Hematopoietic multipotent progenitor cell treated with erythropoietin and hydrocortisone succinate and interleukin-3 and kit ligand, for 15 days (in vitro differentiated cells): ENCODE results near the gene ELAVL3.
"Not testable (repeated sequence)": the region's sequence is repeated elsewhere in the genome, so short reads cannot be mapped to it uniquely, and the experiment has no call there.

ENCODE experiments used
- DNase-seq: peaks from one replicate; pipeline ENCODE4 v3.0.0-alpha.2; 2015; ENCODE audit warnings: low spot score

The ELAVL3 gene

DNA sequence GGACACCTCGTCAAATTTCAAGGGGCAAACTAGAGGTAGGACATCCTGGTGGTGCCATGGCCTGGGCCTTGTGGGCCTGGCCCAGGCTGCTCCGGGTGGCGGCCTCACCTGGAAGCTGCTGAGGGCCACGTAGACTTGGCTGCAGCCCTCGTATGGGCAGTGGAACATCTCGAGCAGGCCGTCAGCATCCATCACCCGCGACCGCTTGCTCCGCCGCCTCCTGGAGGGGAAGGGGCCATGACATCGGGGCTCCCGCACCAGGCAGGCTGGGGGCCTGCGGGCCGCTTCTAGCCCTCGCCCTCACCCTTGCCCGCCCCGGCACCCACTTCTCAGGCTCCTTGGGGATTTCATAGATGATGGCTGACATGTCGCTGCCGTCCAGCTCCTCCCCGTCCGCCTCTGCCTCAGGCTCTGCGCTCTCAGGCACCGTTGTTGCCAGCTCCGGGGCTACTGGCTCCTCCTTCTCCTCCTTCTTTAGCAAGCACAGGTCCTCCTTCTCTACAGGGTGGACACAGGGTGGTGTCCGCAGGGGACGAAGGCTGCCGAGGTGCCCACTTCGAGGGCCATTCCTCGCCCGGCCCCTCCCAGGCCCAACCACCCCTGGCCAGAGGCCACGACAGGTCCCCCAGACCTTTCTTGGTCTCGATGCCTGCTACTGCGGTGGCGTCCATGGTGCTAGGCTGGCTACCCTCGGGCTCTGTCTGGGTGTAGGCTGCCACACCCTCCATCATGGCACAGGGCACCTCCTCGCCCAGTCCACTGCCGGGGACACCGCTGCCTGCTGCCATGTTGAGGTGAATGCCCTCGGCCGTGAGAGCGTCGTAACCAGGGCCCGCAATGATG, 6.0 kb upstream of the ELAVL3 start:
- no peak for DNase-seq

DNA sequence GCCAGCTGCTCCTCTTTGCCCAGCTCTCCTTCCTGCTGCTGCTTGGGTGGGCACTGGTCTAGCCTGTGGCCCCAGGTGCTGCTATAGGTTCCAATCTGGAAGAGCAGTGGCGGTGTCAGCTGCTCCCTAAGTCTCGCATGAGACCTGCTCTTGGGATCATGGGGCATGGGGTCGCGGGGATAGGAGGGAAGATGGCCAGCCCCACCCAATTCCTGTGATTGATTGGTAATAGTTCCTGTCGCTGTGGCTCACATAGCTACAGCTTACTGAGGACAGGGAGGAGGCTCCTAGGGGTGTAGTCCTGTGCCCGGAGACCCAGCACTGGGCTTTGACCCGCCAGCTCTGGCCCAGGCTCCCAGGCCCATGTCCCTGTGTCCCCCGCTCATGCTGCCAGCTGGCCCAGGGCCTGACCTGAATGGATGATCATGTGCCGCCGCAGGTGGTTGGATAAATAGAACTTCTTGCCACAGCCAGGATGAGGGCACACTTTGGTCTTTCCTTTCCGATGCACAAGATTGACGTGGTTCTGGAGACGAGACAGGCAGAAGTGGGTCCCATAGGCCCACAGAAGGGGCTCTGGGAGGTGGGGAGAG, 4.5 kb upstream of the ELAVL3 start:
- no peak for DNase-seq

DNA sequence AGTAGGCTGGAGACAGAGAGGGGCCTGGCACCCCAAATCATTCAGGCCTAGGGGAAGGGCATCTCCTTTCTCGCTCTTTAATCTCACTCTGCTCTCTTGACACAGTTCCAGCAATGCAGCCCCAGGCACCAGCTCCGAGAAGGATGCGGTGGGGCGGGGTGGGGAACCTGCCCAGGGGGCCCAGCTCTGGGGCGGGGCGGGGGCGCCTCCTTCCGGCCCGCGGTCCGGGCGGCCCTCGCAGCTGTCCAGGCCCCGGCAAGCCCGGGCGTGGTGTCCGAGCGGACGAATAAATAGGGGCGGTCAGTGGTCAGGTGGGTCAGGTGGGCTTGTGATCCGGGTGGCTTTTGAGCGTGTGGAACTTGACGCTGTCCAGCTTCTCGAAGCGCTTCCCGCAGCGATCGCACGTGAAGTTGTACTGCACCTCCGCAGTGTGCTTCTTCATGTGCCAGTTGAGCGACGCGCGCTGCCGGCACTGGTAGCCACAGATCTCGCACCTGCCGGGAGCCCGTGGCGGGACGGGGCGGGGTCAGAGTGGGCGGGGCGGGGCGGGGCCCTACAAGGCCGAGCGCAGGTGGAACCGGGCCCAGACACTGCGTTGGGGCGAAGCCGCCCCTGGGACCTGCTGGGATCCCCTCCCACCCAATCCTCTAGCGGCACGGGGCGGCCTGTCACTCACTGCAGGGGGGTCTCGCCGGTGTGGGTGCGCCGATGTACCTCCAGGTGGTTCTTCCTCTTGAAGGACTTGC, 2.7 kb upstream of the ELAVL3 start:
- DNase-seq: no peak

DNA sequence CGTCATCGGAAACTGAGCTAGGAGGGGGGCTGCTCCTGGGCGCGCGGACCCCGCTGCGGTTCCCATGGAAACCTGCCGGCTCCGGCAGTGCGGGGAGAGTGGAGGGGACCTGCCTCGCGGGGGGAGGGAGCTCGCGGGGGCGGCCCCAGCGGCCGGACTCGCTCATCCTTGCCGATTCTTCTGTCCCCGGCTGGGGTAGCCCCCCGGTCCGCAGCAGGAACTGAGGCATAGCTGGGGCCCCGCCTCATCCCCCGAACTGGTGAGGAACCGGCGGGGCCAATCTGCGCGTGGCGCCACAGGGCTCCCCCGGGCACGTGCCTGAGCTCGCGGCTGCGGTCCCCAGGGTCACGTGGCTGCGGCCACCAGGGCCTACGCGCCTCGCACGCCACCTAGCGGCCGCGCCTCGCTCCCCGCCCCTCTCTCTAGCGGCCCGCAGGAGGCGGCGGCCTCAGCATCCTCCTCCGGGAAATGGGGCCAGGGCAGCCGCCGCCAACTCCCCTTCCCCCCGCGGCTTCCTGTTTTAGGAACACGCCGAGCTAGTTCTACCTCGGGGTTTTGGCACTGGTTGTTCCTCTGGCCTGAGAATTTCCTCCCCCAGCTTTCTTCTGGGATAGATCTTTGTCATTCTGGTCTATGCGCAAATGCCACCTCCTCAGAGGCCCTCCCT, 1.7 kb upstream of the ELAVL3 start:
- peak; percentile 86 for DNase-seq

DNA sequence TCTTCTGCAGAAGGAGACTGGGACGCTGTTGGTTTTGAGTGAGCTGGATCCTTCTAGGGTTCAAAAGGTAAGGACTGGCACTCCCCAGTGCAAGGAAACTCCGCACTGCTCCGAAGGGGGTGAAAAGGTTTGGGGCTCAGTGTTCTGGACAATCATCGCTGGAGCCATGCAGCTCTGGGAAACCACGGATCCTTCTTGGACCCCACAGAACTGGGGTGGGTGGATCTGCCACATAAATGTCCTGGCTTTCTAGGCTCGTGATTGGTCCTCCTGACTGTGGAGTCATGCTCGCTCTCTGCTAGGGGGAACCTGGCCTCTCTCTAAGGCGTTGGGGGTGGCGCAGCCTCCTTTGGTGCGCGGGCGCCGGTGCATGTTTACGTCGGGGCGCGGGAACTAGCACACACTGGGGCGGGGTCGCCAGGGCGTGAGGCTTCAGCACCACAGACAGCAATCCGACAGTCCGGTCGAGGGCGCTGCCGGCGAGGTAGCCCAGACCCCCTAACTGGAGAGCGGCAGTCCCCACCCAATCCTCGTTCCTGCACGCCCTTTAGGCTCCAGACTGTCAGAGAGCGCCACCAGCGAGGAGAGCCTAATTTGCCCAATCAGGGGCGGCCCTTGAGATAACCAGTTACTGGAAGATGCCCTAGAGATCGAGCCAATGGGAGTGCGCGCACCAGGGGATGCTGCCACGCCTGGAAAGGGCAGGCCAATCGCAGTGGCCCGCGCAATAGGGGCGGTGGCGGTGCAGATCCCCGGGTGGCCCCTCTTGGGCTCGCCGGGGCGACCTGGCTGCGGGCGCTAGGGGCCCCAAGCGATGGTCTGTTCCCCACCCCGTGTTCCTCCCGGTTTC, 913 bp upstream of the ELAVL3 start:
- DNase-seq: peak; percentile 73

DNA sequence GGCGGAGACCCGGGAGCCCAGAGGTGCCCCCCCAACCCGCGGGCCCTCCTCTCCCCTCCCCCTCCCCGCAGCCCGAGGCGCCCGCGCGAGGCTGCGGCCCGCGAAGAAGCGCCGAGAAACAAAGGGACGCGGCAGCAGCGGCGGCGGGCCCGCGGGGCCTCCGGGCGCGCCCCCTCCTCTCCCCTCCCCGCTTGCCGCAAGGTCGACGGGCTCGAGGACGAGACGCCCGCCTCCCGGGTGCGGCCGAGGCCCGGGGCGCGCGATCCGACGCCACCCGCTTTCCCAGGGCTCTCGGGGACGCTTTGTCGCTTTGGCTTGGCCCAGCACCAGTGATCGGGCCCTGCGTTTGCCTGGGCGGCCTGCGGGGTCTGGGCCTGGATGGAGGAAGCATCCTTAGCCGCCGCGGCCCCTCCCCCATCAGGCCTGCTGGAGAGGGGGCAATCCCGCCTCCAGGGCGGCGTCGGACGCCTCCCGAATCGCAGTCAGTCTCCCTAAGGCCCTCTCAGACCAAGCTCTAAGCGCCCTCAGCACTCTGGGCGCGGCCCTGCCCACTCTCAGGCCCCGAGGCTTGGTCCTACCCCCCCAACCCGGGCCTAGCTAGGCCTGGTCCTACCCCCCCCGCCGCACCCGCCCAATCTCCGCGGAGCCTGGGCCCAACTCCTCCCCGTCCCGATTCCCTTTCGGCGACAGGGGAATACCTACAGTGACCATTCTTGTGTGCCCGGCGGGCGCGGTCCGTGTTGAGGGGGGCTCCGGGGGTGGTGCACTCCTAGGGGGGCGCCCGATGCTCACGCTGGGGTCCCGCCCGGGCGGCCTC, 740 bp downstream of the ELAVL3 start:
- no peak for DNase-seq

DNA sequence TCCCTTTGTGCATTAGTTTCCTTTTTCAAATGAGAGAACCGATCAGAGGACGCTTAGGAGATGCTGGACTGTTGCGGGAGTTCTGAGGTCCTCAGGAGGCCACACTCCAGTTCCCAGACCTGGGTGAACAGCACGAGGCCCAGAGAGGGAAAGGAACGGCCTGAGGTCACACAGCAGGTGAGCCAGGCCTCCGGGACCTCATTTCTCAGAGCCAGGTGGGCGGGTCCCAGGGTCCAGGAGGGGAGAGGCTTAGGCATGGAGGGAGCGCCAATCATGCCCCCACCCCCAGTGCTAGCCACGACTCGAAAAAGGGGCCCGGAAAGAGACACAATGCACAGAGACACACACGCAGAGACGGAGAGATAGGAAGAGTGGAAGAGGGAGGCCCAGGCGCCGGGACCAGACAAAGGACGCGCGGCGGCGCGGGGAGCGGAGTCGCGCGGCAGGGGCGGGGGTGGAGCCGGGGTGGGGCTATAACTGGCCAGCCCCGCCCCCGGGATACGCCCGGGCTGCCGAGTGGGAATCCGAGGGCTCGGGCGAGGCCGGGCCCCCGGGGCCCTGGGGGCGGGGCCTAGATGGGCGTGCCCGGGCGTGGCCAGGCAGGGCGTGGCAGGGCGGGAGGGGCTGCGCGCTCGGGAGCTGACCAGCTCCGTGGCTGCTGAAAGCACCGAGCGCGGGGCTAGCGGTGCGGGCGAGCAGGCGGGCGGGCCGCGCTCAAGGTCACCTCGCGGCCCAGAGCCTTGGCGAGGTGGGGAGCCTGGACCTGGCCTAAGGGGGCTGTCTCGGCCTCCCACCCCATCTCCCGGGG, 1.6 kb downstream of the ELAVL3 start:
- DNase-seq: no peak

DNA sequence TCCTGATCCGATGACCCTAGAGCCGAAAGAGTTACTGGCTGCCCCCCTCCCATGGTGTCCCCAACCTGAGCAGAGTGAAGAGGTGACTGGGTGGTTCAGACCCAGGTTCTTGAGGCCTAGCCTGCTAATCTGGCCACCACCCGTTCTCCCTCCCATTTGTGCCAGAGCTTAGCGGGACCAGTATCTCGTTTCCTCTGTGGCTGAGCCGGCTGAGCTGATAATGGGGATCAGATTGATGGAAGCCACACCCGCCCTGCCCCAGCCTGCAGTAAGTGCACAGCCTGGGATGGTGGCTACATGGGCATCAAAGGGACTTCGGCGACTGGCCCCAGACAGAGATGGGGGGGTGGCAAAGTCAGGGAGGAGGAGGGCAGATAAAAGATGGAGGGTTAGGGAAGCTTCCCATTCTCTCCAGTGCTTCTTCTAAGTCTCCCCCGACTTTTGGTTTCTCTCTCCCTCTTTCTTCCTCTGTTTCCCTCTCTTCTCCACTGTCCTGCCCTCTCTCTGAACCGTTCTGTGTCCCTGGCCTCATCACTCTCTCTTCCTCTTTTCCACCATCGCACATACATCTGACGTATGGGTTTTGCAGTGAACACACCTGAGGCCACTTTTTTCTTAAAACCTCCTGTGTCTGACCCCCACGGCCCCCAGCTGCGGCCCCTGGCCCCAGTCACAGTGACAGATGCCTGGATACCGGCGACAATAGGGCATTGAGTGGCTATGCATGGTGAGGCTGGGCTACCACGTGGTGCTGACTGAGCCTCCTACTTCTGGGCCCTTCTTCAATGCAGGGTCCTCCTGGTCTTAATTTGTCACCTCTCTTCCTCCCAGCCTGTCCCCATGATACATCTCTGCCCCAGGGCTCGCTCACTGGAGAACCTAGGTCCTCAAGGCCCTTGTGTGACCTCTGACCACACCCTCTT, 2.4 kb downstream of the ELAVL3 start:
- DNase-seq: no peak

DNA sequence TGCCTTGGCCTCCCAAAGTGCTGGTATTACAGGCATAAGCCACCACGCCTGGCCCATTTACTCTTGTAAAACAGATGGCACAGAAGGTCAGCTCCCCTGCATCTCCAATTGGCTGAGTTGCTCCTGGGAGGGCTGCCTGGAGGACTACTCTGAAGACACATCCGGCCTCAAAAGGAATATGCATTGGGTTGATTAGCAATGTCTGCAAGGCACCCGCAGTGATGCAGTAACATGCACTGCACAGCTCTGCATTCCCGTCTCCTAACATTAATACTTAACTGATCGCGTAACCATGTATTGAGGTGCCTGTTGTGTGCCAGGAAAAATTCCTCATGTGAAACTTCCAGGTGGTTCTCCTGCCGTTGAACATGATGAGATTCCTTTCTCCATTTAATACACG, 5.0 kb downstream of the ELAVL3 start:
- no peak for DNase-seq

DNA sequence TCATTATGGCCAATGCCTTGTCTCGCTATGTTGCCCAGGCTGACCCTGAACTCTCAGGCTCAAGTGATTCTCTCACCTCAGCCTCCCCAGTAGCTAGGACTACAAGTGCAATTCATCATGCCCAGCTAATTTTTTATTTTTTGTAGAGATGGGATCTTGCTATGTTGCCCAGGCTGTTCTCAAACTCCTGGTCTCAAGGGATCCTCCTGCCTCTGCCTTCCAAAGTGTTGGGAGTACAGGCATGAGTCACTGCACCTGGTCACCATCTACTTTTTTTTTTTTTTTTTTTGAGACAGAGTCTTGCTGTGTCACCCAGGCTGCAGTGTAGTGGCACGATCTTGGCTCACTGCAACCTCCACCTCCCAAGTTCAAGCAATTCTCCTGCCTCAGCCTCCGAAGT, 5.5 kb downstream of the ELAVL3 start:
- not testable (repeated sequence) for DNase-seq

DNA sequence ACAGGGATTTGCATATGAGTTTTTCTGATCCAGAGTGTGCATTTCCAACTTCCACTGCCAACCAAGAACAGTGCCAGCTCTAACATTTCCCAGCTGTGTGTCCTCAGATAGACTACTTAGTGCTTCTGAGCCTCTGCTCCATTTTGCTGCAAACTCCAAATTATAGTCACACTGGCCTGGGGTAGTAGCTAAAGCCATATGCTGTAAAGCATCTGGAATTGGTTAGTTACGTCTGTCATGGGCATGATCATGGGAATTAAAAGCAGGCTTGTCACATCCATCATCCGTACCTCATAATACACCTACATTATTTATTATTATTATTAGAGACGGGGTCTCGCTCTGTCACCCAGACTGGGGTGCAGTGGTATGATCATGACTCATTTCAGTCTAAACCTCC, 7.1 kb downstream of the ELAVL3 start:
- no peak for DNase-seq

DNA sequence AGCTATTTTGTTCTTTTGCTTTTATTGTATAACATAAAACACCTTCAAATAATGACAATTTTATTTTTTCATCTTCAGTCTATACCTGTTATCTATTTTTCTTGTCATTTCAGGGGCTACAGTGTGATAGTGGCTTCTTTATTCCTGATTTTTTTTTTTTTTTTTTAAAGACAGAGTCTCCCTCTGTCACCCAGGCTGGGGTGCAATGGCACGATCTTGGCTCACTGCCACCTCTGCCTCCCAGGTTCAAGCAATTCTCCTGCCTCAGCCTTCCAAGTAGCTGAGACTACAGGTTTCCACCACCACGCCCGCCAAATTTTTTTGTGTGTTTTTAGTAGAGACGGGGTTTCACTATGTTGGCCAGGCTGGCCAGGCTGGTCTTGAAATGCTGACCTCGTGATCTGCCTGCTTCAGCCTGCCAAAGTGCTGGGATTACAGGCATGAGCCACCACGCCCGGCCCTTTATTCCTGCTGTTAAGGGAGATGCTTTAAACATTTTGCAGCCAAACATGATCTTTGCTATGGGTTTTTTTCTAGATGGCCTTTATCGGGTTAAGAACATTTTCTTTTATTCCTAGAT, 12.5 kb downstream of the ELAVL3 start:
- DNase-seq: not testable (repeated sequence)

DNA sequence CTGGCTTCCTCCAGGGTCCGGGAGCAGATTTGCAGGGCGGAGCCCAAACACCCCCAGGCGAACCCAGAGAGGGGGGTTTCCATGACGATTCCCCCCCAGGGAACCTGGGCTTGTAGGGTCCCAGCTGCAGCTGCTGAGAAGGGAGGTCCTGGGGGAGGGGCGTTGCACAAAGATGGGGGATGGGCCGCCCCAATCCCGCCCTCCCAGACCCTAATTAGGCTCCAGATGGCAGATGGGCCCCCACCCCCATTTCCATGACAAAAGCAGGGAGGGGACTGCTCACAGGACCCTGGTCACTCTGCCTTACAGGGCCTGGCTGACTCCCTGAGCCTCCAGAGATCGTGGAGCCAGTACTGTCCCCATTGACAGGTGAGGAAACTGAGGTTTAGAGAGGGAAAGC, 15.2 kb downstream of the ELAVL3 start:
- DNase-seq: no peak

DNA sequence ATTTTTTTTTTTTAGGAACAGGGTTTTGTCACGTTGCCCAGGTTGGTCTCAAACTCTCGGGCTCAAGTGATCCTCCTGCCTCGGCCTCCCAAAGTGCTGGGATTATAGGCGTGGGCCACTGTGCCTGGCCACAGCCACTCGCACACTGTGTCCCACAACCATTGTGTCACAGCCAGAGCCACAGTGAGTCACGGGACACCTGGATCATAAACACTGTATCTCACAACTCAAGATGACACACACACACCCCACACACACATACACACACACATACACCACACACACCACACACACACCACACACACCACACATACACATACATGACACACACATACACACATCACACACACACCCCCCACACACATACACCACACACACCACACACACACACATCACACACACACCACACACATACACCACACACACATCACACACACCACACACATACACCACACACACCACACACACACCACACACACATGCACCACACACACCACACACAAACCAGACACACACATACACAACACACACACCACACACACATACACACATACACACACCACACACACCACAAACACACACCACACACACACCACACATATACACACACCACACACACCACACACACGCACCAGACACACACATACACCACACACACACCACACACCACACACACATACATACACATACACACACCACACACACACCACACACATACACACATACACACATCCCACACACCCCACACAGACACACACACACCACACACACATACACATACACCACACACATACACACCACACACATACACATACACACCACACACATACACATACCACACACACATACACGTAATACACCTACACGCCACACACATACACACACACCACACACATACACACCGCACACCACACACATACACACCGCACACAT, 16.2 kb downstream of the ELAVL3 start:
- no peak for DNase-seq

DNA sequence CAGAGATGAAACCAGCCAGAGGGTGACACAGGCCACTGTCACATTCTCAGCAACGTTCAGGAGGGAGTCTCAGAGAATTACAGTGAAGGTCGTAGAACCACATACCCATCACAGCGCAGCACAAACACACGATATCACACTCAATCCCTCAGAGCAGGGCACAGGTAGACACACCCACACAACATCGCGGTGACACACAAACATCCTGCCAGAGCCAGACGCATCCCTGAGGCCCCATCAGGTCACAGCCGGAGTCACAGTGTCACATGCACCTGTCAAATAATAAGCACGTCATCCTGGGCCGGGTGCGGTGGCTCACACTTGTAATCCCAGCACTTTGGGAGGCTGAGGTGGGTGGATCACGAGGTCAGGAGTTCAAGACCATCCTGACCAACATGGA, 17.5 kb downstream of the ELAVL3 start:
- DNase-seq: no peak

DNA sequence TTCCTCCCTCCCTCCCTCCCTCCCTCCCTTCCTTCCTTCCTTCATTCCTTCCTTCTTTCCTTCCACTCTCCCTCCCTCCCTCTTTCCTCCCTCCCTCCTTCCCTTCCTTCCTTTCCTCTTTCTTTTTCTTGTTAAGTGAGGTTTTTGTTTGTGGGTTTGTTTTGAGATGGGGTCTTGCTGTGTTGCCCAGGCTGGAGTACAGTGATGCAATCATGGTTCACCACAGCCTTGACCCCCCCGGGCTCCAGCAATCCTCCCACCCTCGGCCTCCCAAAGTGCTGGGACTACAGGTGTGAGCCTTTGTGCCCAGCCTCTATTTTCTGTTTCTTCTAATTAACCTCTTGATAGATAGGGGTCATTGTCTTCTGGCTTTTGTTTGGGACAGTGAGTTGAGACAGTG, 19.4 kb downstream of the ELAVL3 start:
- no peak for DNase-seq

DNA sequence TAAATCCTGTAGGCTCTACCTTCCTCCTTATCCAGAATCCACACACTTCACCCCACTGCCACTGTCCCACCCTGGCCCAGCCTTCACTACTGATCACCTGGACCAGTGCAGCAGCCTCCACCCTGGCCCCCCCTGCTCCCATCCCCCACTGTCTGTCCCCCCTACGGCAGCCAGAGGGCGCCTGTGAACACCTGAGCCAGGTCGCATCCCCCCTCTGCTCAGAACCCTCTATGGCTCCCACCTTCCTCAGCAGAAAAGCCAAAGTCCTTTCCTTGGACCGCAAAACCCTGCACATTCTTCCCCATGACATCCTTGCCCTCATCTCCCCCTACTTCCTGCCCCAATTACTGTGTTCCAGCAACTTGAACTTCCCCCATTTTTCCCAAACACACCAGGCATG, 20.6 kb downstream of the ELAVL3 start:
- DNase-seq: peak; percentile 25
